Measurements from ENCODE around the gene CRIP3.

CRIP3 gene

GRCh38 chr6:43336382-43336781 lies 27.8 kb upstream of the CRIP3 start:
- H3K27me3 ChIP-seq (ENCODE audit: insufficient read depth, low read length): no peaks in the 10 kb centered on the region
- H3K4me2 ChIP-seq (ENCODE audit: low read length): no peak overlapping the region
- peaks cover 2% of the 10 kb centered on the region for H3K9me3 ChIP-seq (ENCODE audit: insufficient read depth, low read depth, low read length)
- H2AFZ ChIP-seq (ENCODE audit: insufficient read depth, low read length, poor library complexity): no peak overlapping the region
- no peak overlapping the region for H3K4ac ChIP-seq (ENCODE audit: low read depth, low read length)
- H2BK12ac ChIP-seq (ENCODE audit: low read length): no peak overlapping the region
- no peak overlapping the region for H4K91ac ChIP-seq (ENCODE audit: low read depth, low read length)
- no peak overlapping the region for H3K4me3 ChIP-seq (ENCODE audit: low read depth, low read length)
- peaks cover 0 to 2% of the 10 kb centered on the region in 2 experiments for H3K4me1 ChIP-seq (ENCODE audit: control insufficient read depth in 1 of 2, insufficient read depth in 2 of 2, low read length in 2 of 2)
- H3K79me2 ChIP-seq (ENCODE audit: control insufficient read depth, insufficient read depth, low read length, poor library complexity): no peaks in the 10 kb centered on the region
- peaks cover 8 to 31% of the 10 kb centered on the region in 2 experiments for H3K36me3 ChIP-seq (ENCODE audit: control insufficient read depth in 1 of 2, insufficient read depth in 2 of 2, low read length in 2 of 2)
- H3K23ac ChIP-seq (ENCODE audit: low read length): no peak overlapping the region
- H2BK5ac ChIP-seq (ENCODE audit: low read depth, low read length, poor library complexity): no peak overlapping the region
- H2BK120ac ChIP-seq (ENCODE audit: insufficient read depth, low read length, poor library complexity): no peak overlapping the region
- no peak for DNase-seq
- no peak overlapping the region for H4K8ac ChIP-seq (ENCODE audit: low read depth, low read length)
- no peak overlapping the region for H3K9ac ChIP-seq (ENCODE audit: low read length)
- no CpG with 5 or more reads among the region's 3 CpGs for WGBS (ENCODE audit: extremely low coverage, insufficient coverage, insufficient read length)
- no peak overlapping the region for H3K14ac ChIP-seq (ENCODE audit: low read length)
- no peak overlapping the region for H2AK5ac ChIP-seq (ENCODE audit: low read length)
- no peaks in the 10 kb centered on the region for H3K79me1 ChIP-seq (ENCODE audit: low read length)
- no peak overlapping the region for H4K12ac ChIP-seq (ENCODE audit: low read depth, low read length)
- H3K27ac ChIP-seq (ENCODE audit: low read depth, low read length): no peak overlapping the region
- no peak overlapping the region for H3K18ac ChIP-seq (ENCODE audit: low read length)

- no peak overlapping the region for H3K4me2 ChIP-seq (ENCODE audit: low read length)
- no peak overlapping the region for H4K12ac ChIP-seq (ENCODE audit: low read depth, low read length)
- no peaks in the 10 kb centered on the region for H3K79me2 ChIP-seq (ENCODE audit: control insufficient read depth, insufficient read depth, low read length, poor library complexity)
- no peak overlapping the region for H3K4ac ChIP-seq (ENCODE audit: low read depth, low read length)
- H4K91ac ChIP-seq (ENCODE audit: low read depth, low read length): no peak overlapping the region
- H3K79me1 ChIP-seq (ENCODE audit: low read length): no peaks in the 10 kb centered on the region
- H3K4me3 ChIP-seq (ENCODE audit: low read depth, low read length): no peak overlapping the region
- no peak overlapping the region for H2BK120ac ChIP-seq (ENCODE audit: insufficient read depth, low read length, poor library complexity)
- H2BK5ac ChIP-seq (ENCODE audit: low read depth, low read length, poor library complexity): no peak overlapping the region
- H2AK5ac ChIP-seq (ENCODE audit: low read length): no peak overlapping the region
- H2AFZ ChIP-seq (ENCODE audit: insufficient read depth, low read length, poor library complexity): no peak overlapping the region
- H2BK12ac ChIP-seq (ENCODE audit: low read length): no peak overlapping the region
- H3K4me1 ChIP-seq (ENCODE audit: control insufficient read depth in 1 of 2, insufficient read depth in 2 of 2, low read length in 2 of 2): peaks cover 0 to 2% of the 10 kb centered on the region in 2 experiments
- H3K18ac ChIP-seq (ENCODE audit: low read length): no peak overlapping the region
- no peak for DNase-seq
- H3K14ac ChIP-seq (ENCODE audit: low read length): no peak overlapping the region
- H3K36me3 ChIP-seq (ENCODE audit: control insufficient read depth in 1 of 2, insufficient read depth in 2 of 2, low read length in 2 of 2): peaks cover 6 to 26% of the 10 kb centered on the region in 2 experiments
- no CpG with 5 or more reads among the region's 3 CpGs for WGBS (ENCODE audit: extremely low coverage, insufficient coverage, insufficient read length)
- peaks cover 2% of the 10 kb centered on the region for H3K9me3 ChIP-seq (ENCODE audit: insufficient read depth, low read depth, low read length)
- H3K23ac ChIP-seq (ENCODE audit: low read length): no peak overlapping the region
- no peak overlapping the region for H4K8ac ChIP-seq (ENCODE audit: low read depth, low read length)
- no peak overlapping the region for H3K9ac ChIP-seq (ENCODE audit: low read length)
- no peak overlapping the region for H3K27ac ChIP-seq (ENCODE audit: low read depth, low read length)
- no peaks in the 10 kb centered on the region for H3K27me3 ChIP-seq (ENCODE audit: insufficient read depth, low read length)
Measured at GRCh38 chr6:43335469-43335868, 26.8 kb upstream of the CRIP3 start.

GRCh38 chr6:43334466-43335095 lies 26.0 kb upstream of the CRIP3 start:
- H3K27ac ChIP-seq (ENCODE audit: low read depth, low read length): no peak overlapping the region
- H3K79me1 ChIP-seq (ENCODE audit: low read length): no peaks in the 10 kb centered on the region
- no peaks in the 10 kb centered on the region for H3K79me2 ChIP-seq (ENCODE audit: control insufficient read depth, insufficient read depth, low read length, poor library complexity)
- DNase-seq: peak in 1 of 2 donors; percentile 72
- H2BK120ac ChIP-seq (ENCODE audit: insufficient read depth, low read length, poor library complexity): no peak overlapping the region
- no peak overlapping the region for H2AFZ ChIP-seq (ENCODE audit: insufficient read depth, low read length, poor library complexity)
- no peak overlapping the region for H4K91ac ChIP-seq (ENCODE audit: low read depth, low read length)
- peaks cover 0 to 2% of the 10 kb centered on the region in 2 experiments for H3K4me1 ChIP-seq (ENCODE audit: control insufficient read depth in 1 of 2, insufficient read depth in 2 of 2, low read length in 2 of 2)
- H2AK5ac ChIP-seq (ENCODE audit: low read length): no peak overlapping the region
- H2BK12ac ChIP-seq (ENCODE audit: low read length): no peak overlapping the region
- no peak overlapping the region for H3K4ac ChIP-seq (ENCODE audit: low read depth, low read length)
- H3K36me3 ChIP-seq (ENCODE audit: control insufficient read depth in 1 of 2, insufficient read depth in 2 of 2, low read length in 2 of 2): peaks cover 4 to 19% of the 10 kb centered on the region in 2 experiments
- no peak overlapping the region for H4K8ac ChIP-seq (ENCODE audit: low read depth, low read length)
- H3K4me2 ChIP-seq (ENCODE audit: low read length): no peak overlapping the region
- no peaks in the 10 kb centered on the region for H3K27me3 ChIP-seq (ENCODE audit: insufficient read depth, low read length)
- H4K12ac ChIP-seq (ENCODE audit: low read depth, low read length): no peak overlapping the region
- WGBS (ENCODE audit: extremely low coverage, insufficient coverage, insufficient read length): no CpG with 5 or more reads among the region's 2 CpGs
- no peak overlapping the region for H3K4me3 ChIP-seq (ENCODE audit: low read depth, low read length)
- H3K14ac ChIP-seq (ENCODE audit: low read length): no peak overlapping the region
- H3K18ac ChIP-seq (ENCODE audit: low read length): no peak overlapping the region
- H2BK5ac ChIP-seq (ENCODE audit: low read depth, low read length, poor library complexity): no peak overlapping the region
- no peak overlapping the region for H3K9ac ChIP-seq (ENCODE audit: low read length)
- no peak overlapping the region for H3K23ac ChIP-seq (ENCODE audit: low read length)
- peaks cover 2% of the 10 kb centered on the region for H3K9me3 ChIP-seq (ENCODE audit: insufficient read depth, low read depth, low read length)

DNA sequence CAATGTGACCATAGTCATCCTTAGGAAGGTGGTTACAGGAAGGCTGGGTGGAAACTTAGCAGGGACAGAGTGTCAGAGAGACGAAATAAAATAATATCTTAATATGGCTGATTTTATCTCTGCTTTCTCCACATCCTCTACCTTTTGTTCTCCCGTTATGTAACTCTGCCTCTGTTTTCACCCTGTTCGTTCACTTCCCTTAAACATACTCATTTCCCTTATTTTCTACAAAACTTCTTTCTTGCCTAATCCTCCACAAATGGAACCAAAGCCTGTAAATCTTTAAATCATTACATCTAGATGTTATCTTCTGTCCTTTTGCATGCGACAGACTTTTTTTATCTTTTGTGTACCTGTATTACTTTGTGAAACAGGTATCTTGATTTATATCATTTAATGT lies 23.3 kb upstream of the CRIP3 start:
- H4K12ac ChIP-seq (ENCODE audit: low read depth, low read length): no peak overlapping the region
- no peak overlapping the region for H3K4me2 ChIP-seq (ENCODE audit: low read length)
- H3K4ac ChIP-seq (ENCODE audit: low read depth, low read length): no peak overlapping the region
- H3K14ac ChIP-seq (ENCODE audit: low read length): no peak overlapping the region
- no peak overlapping the region for H2BK5ac ChIP-seq (ENCODE audit: low read depth, low read length, poor library complexity)
- H2BK12ac ChIP-seq (ENCODE audit: low read length): no peak overlapping the region
- no peak overlapping the region for H3K23ac ChIP-seq (ENCODE audit: low read length)
- H3K9ac ChIP-seq (ENCODE audit: low read length): no peak overlapping the region
- H3K4me3 ChIP-seq (ENCODE audit: low read depth, low read length): no peak overlapping the region
- H4K8ac ChIP-seq (ENCODE audit: low read depth, low read length): no peak overlapping the region
- H3K79me2 ChIP-seq (ENCODE audit: control insufficient read depth, insufficient read depth, low read length, poor library complexity): no peaks in the 10 kb centered on the region
- H2BK120ac ChIP-seq (ENCODE audit: insufficient read depth, low read length, poor library complexity): no peak overlapping the region
- H4K91ac ChIP-seq (ENCODE audit: low read depth, low read length): no peak overlapping the region
- H3K79me1 ChIP-seq (ENCODE audit: low read length): peaks cover 2% of the 10 kb centered on the region
- no peak overlapping the region for H2AK5ac ChIP-seq (ENCODE audit: low read length)
- no peak for DNase-seq
- no peak overlapping the region for H2AFZ ChIP-seq (ENCODE audit: insufficient read depth, low read length, poor library complexity)
- no peaks in the 10 kb centered on the region for H3K9me3 ChIP-seq (ENCODE audit: insufficient read depth, low read depth, low read length)
- WGBS (ENCODE audit: extremely low coverage, insufficient coverage, insufficient read length): 100% methylated on average over 1 of the region's 4 CpGs
- no peaks in the 10 kb centered on the region for H3K27me3 ChIP-seq (ENCODE audit: insufficient read depth, low read length)
- H3K27ac ChIP-seq (ENCODE audit: low read depth, low read length): no peak overlapping the region
- H3K36me3 ChIP-seq (ENCODE audit: control insufficient read depth in 1 of 2, insufficient read depth in 2 of 2, low read length in 2 of 2): no peaks in the 10 kb centered on the region
- peaks cover 4 to 8% of the 10 kb centered on the region in 2 experiments for H3K4me1 ChIP-seq (ENCODE audit: control insufficient read depth in 1 of 2, insufficient read depth in 2 of 2, low read length in 2 of 2)
- no peak overlapping the region for H3K18ac ChIP-seq (ENCODE audit: low read length)

Data from trophoblast cell (in vitro differentiated cells and primary cell).